Fibroblast of mammary gland (primary cell): ENCODE results near the gene INSRR.

Experiments
- DNase-seq: peaks from one replicate; pipeline ENCODE4 v3.0.0-alpha.2; 2010; ENCODE audit warnings: low read depth
- H3K4me3 ChIP-seq: 2 replicates; pipeline ENCODE4 v1.5.1; 2011; ENCODE audit warnings: low read depth, mild to moderate bottlenecking, low read length, moderate library complexity; ENCODE audit not compliant: control insufficient read depth
- TF ChIP-seq, protein P1 (sequence below): conservative IDR thresholded peaks from 2 replicates; pipeline ENCODE4 v1.5.1; 2011; ENCODE audit warnings: low read depth, low read length, inconsistent platforms; ENCODE audit not compliant: control insufficient read depth, insufficient read depth

INSRR gene

DNA sequence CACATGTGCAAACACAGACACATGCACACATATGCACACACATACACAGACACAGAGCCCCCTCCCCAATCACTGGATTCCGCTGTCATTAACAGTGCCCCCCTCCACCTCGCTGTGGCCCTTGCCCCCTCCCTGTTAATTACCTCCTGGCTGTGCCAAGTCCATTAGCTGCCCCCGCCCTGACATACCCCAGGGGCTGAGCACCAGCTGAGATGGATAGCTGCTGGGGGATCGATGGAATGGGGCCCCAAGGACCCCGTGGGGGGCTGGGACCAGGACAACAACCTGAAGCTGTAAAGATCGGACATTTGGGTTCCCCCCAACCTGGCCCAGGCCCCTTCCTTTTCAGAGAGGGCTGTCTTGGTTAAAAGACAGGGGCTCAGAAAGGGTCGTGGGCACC, 25.0 kb upstream of the INSRR start:
- DNase-seq: no peak
- TF ChIP-seq, protein P1, sequence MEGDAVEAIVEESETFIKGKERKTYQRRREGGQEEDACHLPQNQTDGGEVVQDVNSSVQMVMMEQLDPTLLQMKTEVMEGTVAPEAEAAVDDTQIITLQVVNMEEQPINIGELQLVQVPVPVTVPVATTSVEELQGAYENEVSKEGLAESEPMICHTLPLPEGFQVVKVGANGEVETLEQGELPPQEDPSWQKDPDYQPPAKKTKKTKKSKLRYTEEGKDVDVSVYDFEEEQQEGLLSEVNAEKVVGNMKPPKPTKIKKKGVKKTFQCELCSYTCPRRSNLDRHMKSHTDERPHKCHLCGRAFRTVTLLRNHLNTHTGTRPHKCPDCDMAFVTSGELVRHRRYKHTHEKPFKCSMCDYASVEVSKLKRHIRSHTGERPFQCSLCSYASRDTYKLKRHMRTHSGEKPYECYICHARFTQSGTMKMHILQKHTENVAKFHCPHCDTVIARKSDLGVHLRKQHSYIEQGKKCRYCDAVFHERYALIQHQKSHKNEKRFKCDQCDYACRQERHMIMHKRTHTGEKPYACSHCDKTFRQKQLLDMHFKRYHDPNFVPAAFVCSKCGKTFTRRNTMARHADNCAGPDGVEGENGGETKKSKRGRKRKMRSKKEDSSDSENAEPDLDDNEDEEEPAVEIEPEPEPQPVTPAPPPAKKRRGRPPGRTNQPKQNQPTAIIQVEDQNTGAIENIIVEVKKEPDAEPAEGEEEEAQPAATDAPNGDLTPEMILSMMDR: no peak
- no peak overlapping the region for H3K4me3 ChIP-seq

DNA sequence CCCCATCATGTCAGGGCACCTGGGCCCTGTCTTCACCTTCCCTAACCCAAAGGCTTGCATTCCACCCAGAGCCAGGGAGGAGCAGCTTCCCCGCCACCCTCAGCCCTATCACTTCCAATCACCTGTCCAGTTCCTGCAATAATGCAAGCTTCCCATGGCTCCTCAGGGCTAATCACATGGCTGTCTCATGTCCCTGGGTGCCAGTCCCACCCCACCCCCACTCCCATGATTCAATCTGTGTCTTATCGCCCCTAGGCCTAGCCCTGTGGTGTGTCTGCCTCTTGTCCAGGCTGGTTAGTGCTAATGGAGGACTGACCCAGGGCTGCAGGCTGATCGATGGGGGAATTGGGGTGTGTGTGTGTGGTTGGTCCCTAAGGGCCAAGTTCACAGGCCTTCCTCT, 23.6 kb upstream of the INSRR start:
- TF ChIP-seq, protein P1: no peak
- DNase-seq: no peak

GRCh38 chr1:156881663-156882062, 22.7 kb upstream of the INSRR start:
- TF ChIP-seq, protein P1: no peak
- no peak overlapping the region for H3K4me3 ChIP-seq
- DNase-seq: no peak

More for the DNA sequence above, 23.6 kb upstream of the INSRR start:
- H3K4me3 ChIP-seq: no peak overlapping the region

- DNase-seq: no peak
- TF ChIP-seq, protein P1: no peak
- no peak overlapping the region for H3K4me3 ChIP-seq
Measured at GRCh38 chr1:156881101-156881500, 22.2 kb upstream of the INSRR start.

DNA sequence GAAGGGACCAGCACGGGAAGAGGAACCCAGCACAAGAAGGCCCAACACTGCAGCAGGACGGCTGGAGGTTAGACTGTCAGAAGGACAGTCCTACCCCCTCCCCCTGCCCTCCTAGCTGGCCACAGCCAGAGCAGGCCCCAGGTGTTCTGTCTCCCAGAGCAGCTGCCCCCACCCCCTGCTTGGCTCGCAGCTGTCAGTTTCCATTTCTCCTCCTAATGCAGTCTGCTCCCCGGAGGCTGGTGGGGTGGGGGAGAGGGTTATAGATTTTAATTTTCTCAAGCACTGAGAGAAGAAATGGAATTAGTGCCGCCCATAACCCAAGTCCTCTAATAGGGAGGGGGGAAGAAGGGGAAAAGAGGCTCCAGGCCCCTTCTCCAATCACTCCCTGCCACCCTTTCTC, 21.6 kb upstream of the INSRR start:
- TF ChIP-seq, protein P1: no peak
- no peak overlapping the region for H3K4me3 ChIP-seq
- no peak for DNase-seq

DNA sequence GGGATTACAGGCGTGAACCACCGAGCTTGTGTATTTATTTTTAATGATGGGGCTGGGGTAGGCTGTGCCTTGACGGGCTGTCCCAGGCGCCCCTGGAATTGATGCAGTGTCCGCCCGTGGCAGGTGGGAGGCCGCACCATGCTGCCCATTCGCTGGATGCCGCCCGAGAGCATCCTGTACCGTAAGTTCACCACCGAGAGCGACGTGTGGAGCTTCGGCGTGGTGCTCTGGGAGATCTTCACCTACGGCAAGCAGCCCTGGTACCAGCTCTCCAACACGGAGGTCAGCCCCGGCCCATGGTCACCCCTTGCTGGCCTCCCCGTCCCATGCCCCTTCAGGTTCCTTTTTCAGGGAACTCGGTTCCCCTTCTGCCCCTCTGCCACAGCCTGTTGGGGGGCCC, 21.0 kb upstream of the INSRR start:
- TF ChIP-seq, protein P1: no peak
- H3K4me3 ChIP-seq: no peak overlapping the region
- no peak for DNase-seq

- TF ChIP-seq, protein P1: no peak
- H3K4me3 ChIP-seq: no peak overlapping the region
- no peak for DNase-seq
Measured at GRCh38 chr1:156877433-156878170, 18.7 kb upstream of the INSRR start.
